ENCODE results near the gene PPM1H. TPM values are rescaled to one million over a fixed set of nuclear protein-coding genes. Genes with fewer than 3 reads are reported as not detected.

Gene PPM1H
- total and polyA plus RNA-seq, 2 donors (not counting 1 experiment from before 2014, with no cell fraction given): 0.01 TPM; not detected in 1

GRCh38 chr12:62739266-62740015 lies 195.5 kb downstream of the PPM1H start:
- H4K20me1 ChIP-seq (ENCODE audit: control insufficient read depth, insufficient read depth, low read length, poor library complexity, severe bottlenecking): no peaks in the 10 kb centered on the region
- H3K27ac Mint-ChIP-seq: no peak overlapping the region
- WGBS (ENCODE audit: insufficient coverage): 94% methylated on average over 7 of the region's 9 CpGs
- H3K36me3 ChIP-seq (replicated peaks in 1 of 2; ENCODE audit: control extremely low read depth in 1 of 2, control insufficient read depth in 1 of 2, extremely low read depth in 1 of 2, insufficient read depth in 2 of 2, low read length in 1 of 2): no peaks in the 10 kb centered on the region
- DNase-seq (no peak), ATAC-seq (ENCODE audit: low read depth) (no peak)
- no peak overlapping the region for H3K4me2 ChIP-seq (replicated peaks; ENCODE audit: low read depth, low read length, poor library complexity, severe bottlenecking)
- H3K27ac ChIP-seq (ENCODE audit: low read length in 2 of 2): no peak overlapping the region
- H3K4me1 Mint-ChIP-seq: no peaks in the 10 kb centered on the region
- H3K4me3 ChIP-seq (ENCODE audit: control extremely low read depth in 1 of 5, extremely low read depth in 1 of 5, insufficient read depth in 1 of 5, low read depth in 2 of 5, low read length in 4 of 5): no peak overlapping the region
- H2AFZ ChIP-seq (ENCODE audit: insufficient read depth, low read depth, low read length, poor library complexity, severe bottlenecking): no peak overlapping the region
- no peaks in the 10 kb centered on the region for H3K4me1 ChIP-seq (ENCODE audit: control insufficient read depth in 2 of 2, insufficient read depth in 2 of 2, low read length in 2 of 2)
- H3K79me2 ChIP-seq (ENCODE audit: control insufficient read depth, insufficient read depth, low read length): no peaks in the 10 kb centered on the region
- no peak overlapping the region for H3K4me3 Mint-ChIP-seq
- no peak overlapping the region for H3K9ac ChIP-seq (ENCODE audit: low read length)
- H3K9me3 ChIP-seq (ENCODE audit: control extremely low read depth in 1 of 3, control insufficient read depth in 2 of 3, insufficient read depth in 1 of 3, low read length in 2 of 3): no peaks in the 10 kb centered on the region
- no peaks in the 10 kb centered on the region for H3K27me3 Mint-ChIP-seq
- no peaks in the 10 kb centered on the region for H3K27me3 ChIP-seq (replicated peaks in 1 of 4; ENCODE audit: control extremely low read depth in 1 of 4, control insufficient read depth in 3 of 4, insufficient read depth in 4 of 4, low read length in 3 of 4)
- TF ChIP-seq EZH2 (IDR thresholded peaks at IDR 0.05; ENCODE audit: borderline replicate concordance, insufficient read depth, low read depth, low read length, poor library complexity, severe bottlenecking): no peak
- no peak for TF ChIP-seq CTCF (IDR thresholded peaks at IDR 0.05)
- CTCF ChIA-PET: no interaction called here
- POLR2A ChIA-PET: no interaction called here
- H3K9me3 Mint-ChIP-seq (ENCODE audit: insufficient read depth): no peaks in the 10 kb centered on the region
- intact Hi-C loops (cut with micrococcal nuclease): no loop called here

DNA sequence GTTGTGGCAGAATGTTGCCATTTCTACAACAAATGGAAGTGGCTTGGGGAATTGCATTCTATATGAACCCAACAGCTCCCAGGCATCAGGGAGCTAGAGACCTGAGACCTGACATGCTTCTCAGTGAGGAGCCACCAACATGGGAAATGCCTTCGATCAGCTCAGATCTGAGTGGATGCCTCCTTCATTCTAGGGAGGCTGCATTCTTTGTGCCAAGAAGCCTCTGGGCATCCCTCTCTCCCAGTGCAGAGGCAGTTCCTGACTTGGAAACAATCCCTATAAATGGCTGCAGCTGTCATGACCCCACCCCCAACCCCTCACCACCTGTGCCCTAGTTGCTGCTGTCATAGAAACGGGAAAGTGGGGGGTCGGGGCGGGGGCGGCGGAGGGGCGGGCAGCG lies 196.3 kb downstream of the PPM1H start:
- H3K4me3 Mint-ChIP-seq: no peak overlapping the region
- H3K27ac Mint-ChIP-seq: no peak overlapping the region
- no peak for ATAC-seq (ENCODE audit: low read depth)
- H3K27me3 ChIP-seq (replicated peaks in 1 of 4; ENCODE audit: control extremely low read depth in 1 of 4, control insufficient read depth in 3 of 4, insufficient read depth in 4 of 4, low read length in 3 of 4): no peaks in the 10 kb centered on the region
- H3K4me3 ChIP-seq (ENCODE audit: control extremely low read depth in 1 of 5, extremely low read depth in 1 of 5, insufficient read depth in 1 of 5, low read depth in 2 of 5, low read length in 4 of 5): no peak overlapping the region
- H2AFZ ChIP-seq (ENCODE audit: insufficient read depth, low read depth, low read length, poor library complexity, severe bottlenecking): no peak overlapping the region
- no peak for DNase-seq
- H3K9me3 ChIP-seq (ENCODE audit: control extremely low read depth in 1 of 3, control insufficient read depth in 2 of 3, insufficient read depth in 1 of 3, low read length in 2 of 3): no peaks in the 10 kb centered on the region
- no peak overlapping the region for H3K4me2 ChIP-seq (replicated peaks; ENCODE audit: low read depth, low read length, poor library complexity, severe bottlenecking)
- no peak overlapping the region for H3K27ac ChIP-seq (ENCODE audit: low read length in 2 of 2)
- no peaks in the 10 kb centered on the region for H3K36me3 ChIP-seq (replicated peaks in 1 of 2; ENCODE audit: control extremely low read depth in 1 of 2, control insufficient read depth in 1 of 2, extremely low read depth in 1 of 2, insufficient read depth in 2 of 2, low read length in 1 of 2)
- H4K20me1 ChIP-seq (ENCODE audit: control insufficient read depth, insufficient read depth, low read length, poor library complexity, severe bottlenecking): no peaks in the 10 kb centered on the region
- no peaks in the 10 kb centered on the region for H3K4me1 ChIP-seq (ENCODE audit: control insufficient read depth in 2 of 2, insufficient read depth in 2 of 2, low read length in 2 of 2)
- no peaks in the 10 kb centered on the region for H3K27me3 Mint-ChIP-seq
- ChIA-PET CTCF (no interaction called here), POLR2A (no interaction called here)
- WGBS (ENCODE audit: insufficient coverage): 91% methylated on average over 1 of the region's 8 CpGs
- TF ChIP-seq EZH2 (IDR thresholded peaks at IDR 0.05; ENCODE audit: borderline replicate concordance, insufficient read depth, low read depth, low read length, poor library complexity, severe bottlenecking) (no peak), CTCF (IDR thresholded peaks at IDR 0.05) (no peak)
- no peaks in the 10 kb centered on the region for H3K9me3 Mint-ChIP-seq (ENCODE audit: insufficient read depth)
- no peaks in the 10 kb centered on the region for H3K79me2 ChIP-seq (ENCODE audit: control insufficient read depth, insufficient read depth, low read length)
- intact Hi-C loops (cut with micrococcal nuclease): no loop called here
- no peaks in the 10 kb centered on the region for H3K4me1 Mint-ChIP-seq
- no peak overlapping the region for H3K9ac ChIP-seq (ENCODE audit: low read length)

All from B cell (primary cell).